Stimulated activated CD4-positive, alpha-beta T cell treated with anti-CD3 and anti-CD28 coated beads, Interleukin-15, amount 100 ng/mL, for 24 hours (primary cell): Measurements from ENCODE around the gene ASB4.
"Not testable (repeated sequence)": the region's sequence is repeated elsewhere in the genome, so short reads cannot be mapped to it uniquely, and the experiment has no call there.

ENCODE experiments used
- DNase-seq: peaks from one replicate; pipeline ENCODE4 v3.0.0-alpha.2; 2020

Gene ASB4

DNA sequence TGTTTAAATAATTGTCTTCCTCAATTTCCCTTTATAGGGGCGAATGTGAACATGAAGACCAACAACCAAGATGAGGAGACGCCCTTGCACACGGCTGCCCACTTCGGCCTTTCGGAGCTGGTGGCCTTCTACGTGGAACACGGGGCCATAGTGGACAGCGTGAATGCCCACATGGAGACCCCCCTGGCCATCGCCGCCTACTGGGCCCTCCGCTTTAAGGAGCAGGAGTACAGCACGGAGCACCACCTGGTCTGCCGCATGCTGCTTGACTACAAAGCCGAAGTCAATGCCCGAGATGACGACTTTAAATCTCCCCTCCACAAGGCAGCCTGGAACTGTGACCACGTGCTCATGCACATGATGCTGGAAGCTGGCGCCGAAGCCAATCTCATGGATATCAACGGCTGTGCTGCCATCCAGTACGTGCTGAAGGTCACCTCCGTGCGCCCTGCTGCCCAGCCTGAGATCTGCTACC lies 42.1 kb downstream of the ASB4 start:
- no peak for DNase-seq

DNA sequence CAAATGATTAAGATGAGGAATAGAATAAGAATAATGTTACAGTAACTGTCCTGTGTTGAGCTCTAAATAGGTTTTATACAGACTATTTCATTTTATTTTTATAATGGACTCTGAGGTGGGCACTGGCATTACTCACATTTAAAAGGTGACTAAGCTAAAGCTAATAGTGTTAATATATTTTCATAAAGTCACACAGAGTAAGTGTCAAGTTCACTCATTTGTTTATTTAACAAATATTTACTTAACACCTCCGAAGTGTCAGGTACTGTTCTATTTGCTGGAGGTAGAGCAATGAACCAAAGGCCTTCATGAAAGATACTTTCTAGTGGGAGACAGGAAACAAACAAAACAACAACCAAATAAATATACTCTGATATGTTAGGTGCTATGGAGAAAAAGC lies 44.0 kb downstream of the ASB4 start:
- DNase-seq: no peak

DNA sequence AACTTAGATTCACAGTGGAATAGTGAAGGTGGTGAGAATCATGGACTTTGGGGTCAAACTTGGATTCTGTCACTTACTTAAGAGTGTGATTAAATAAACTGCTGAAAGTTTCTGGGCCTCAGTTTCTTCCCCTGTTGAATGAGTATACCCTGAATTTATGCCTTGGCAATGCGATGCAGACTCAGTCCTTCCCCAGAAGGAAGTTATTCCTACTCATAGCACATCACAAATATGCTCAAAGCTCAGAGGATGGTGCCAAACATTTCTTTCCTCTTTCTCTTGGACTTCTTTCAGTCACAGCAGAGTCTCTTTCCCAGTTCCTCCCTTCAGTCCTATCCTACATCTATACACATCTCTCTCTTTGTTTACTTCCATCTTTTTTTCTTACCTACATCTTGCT lies 45.1 kb downstream of the ASB4 start:
- DNase-seq: no peak

DNA sequence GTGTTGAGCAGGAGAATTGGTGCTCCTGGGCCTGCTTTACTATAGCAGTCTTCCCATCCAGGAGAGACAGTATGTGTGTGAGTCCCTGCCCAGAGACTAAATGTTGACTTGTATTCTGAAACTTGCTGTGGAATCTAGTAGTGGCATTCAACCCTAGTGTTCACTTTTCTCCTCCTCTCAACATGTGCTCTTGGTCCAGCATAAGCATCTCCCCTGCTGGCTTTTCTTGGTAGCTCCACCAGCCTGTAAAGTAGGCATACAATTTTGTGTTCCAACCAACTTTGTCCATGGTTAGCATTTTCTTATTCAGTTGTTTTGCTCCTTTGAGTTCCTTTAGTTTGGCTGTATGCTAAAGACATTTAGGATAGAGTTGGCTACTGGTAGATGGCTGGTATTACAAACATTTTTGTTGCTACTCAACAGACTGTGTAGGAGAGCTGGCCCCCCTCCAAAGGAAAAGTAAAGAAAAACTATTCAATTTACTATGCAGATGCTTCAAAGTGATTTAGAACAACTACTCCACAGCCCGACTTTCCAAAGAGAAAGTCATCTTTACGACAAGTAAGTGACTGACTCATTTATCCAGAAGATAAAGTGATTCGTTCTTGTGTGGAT lies 46.0 kb downstream of the ASB4 start:
- DNase-seq: no peak

DNA sequence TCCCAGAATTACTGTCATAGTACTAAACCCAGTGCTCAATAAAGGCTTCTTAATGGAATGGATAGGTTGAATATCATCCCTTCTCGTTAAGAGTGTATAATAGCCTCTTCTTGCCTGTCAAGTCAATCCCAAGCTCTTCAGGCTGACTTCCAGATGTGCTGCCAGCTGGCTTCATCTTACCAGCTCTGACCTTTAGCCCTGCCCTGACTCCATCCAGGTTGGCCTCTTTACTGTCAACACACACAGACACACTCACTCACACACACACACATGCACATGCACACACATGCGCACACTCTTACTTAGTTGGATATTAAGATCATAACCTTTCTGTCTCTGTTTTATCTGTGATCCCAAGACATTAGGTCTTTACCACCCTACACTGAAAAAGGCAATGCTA lies 49.1 kb downstream of the ASB4 start:
- DNase-seq: no peak

DNA sequence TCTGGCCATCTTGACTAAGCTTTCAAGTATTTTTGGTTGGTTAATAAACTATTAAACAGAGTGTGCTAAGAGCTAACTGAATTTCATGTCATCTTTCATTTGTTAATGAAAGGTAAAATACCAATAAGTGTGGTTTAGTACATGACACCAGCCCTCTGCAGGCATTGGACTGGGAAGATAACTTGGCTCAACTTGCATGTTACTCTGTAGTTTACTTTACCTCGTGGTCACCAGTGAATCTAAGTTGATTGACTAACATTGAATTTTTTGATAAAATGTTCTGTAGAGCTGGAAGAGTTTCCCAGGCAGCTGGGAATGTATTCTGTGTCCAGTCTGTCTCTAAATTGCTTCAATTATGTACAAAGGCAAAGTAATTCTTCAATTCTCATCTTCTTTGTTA lies 49.9 kb downstream of the ASB4 start:
- DNase-seq: no peak

DNA sequence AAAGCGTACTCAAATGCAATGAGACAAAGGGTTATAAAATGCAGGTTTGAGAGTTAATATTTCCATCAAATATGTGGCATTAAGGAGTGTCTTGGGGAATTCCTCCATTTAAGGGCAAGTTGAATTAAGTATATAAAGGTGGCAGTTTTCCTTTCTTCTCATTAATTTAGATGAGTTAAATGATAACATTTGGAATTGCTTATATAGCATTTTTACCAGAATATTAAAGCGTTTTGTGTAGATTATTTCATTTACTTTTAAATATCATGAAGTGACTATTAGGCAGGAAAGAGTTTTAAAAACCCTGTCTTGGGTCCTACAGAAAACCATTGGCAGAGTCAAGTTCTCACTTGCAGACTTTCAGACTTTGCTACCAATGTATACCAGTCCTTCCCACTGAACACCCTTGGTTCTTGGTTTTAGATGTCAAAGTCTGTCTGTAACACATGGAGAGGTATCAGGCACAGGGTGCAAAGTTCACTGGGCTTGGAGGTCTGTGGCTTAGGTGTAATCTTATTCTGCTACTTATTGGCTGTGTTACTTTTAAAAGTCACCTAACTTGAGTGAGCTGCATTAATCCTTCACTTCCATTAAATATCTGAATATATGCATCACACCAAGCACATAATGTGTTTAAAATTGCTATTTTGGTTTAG lies 51.0 kb downstream of the ASB4 start:
- DNase-seq: no peak

DNA sequence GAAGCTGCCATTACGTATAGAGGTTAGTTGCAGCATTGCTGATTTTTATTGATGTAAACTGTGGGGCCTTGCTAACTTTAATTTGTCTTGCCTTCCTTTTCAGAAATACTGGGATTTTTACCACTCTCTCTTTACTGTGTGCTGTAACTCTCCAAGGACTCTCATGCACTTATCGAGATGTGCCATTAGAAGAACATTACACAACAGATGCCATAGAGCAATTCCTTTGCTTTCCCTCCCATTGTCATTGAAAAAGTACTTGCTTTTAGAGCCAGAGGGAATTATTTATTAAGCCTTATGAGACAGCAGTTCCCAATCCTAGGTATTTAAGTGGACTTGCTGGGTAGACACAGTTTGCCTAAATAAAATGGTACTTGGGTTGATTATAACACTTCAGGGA lies 51.7 kb downstream of the ASB4 start:
- DNase-seq: no peak

DNA sequence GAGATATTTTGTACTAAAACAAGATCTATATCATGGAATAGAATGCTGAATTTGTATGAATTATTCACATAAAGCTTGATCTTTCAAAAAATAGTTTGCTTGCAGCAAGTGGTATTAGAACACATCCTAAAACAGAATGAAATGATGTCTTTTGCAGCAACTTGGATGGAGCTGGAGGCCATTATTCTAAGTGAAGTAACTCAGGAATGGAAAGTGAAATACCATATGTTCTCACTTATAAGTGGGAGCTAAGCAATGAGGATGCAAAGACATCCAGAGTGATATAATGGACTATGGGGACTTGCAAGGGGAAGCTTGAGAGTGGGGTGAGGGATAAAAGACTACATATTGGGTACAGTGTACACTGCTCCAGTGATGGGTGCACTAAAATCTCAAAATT lies 53.7 kb downstream of the ASB4 start:
- no peak for DNase-seq

DNA sequence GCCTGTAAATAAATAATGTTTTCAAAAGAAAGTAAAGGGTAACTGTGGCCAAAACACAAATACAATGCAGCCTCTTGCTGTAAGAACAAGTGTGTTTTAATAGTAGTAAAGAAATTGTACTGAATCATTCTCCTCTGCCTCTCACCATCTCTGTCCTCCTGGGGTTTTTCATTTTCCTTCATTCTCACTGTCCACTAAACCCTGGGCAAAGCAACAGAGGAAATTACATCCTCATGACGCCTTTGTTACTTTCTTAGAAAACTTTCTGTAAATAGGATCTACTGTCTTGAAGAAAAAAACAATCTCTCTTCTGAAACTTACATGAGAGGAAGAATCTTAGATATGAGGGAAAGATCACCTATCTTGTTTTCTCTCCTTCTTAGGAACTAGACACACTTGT lies 54.6 kb downstream of the ASB4 start:
- no peak for DNase-seq

DNA sequence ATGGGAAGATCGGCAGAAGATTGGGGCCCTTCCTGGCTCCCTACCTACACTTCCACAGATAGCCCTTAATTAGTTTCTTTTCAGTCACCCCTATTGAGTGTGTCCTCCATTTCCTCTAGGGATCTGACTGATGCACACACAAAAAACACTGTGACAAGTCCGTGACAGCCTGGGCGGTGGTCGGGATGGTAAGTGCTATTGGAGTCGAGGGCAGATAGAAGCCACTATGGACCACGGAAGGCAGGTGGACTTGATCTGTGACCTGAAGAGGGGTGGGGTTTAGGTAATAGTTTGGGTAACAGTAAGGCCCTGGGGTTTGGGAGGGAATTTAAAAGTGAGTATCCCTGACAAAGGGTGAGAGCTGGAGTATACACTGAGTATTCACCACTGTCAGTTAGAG lies 57.6 kb downstream of the ASB4 start:
- no peak for DNase-seq

DNA sequence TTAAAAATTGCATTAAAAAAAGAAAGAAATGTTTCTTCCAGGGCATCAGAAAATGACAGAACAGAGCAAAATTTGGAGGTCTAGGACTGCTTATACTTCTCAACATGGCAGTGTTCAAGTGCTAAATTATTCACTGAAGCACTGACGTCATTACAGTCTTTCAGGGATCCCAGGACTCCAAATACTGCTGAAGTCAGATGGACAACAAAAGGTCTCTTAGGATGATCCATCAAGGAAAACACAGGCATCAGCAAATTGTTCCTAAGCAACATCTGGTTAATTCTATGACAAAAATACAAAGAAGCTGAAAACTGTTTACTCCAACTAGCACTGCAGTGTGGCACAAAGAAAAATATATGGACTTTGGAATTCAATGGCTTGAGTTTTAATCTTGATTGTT lies 58.4 kb downstream of the ASB4 start:
- DNase-seq: no peak

DNA sequence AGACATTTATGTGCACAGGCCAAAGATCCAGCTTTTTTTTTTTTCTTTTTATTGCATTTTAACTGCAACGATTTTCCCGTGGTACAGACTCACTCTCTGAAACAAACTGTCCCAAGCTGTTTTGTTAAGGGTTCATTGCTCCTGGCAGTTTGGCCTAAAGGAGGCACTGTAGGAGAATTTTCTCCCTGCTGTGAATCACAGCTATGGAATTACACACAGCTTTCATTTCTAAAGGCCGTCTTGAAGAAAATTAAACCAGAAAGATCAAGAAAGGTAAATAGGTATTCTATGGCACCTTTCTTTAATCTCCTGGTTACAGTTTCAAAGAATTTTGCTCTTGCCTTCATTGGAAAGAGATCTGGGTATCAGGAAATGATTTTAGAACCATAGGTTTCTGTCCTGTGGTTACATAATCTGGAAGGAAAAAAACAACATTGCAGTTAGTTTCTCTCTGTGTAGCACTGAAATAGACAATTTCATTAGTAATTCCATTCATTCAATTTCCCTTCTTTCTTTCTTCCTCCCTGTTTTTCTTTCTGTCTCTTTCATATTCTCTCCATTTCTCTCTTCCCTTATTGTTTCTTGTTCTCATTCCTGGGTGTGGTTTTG lies 59.4 kb downstream of the ASB4 start:
- no peak for DNase-seq

DNA sequence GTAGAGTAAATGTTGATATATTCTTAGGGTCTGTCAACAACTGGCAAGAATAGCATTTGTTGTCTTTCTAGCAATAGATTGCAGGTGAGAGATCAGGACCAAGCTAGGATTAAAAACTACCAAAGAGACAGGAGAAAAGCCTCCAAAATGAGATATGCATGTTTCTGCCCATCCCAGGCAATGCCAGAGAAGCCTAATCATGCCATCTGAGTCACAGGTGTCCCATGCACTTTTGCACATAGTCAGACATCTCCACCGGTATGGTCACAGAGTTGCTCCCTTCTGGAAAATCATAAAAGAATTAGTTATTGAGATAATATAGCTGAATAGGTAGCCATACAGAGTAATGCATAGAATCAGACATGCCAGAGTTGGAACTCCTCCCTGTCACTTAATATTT lies 59.9 kb downstream of the ASB4 start:
- no peak for DNase-seq

DNA sequence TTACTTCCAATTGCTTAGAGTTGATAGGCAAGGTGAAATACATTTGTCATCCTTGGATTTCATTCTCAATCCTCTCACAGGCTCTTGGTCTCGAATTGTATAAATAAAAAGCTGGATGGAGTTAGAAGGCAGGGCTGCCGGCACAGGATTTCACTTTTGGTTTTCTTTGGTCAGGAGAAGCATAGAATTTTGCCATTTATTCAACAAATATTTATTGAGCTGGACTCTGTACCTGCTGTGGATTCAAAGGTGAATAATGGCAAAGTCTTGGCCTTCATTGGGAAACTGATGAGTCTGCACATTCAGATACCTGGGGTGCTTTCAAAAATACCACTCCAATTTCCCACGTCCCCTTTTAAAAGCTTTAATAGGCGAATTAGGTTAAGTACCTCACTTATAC lies 60.9 kb downstream of the ASB4 start:
- DNase-seq: no peak

DNA sequence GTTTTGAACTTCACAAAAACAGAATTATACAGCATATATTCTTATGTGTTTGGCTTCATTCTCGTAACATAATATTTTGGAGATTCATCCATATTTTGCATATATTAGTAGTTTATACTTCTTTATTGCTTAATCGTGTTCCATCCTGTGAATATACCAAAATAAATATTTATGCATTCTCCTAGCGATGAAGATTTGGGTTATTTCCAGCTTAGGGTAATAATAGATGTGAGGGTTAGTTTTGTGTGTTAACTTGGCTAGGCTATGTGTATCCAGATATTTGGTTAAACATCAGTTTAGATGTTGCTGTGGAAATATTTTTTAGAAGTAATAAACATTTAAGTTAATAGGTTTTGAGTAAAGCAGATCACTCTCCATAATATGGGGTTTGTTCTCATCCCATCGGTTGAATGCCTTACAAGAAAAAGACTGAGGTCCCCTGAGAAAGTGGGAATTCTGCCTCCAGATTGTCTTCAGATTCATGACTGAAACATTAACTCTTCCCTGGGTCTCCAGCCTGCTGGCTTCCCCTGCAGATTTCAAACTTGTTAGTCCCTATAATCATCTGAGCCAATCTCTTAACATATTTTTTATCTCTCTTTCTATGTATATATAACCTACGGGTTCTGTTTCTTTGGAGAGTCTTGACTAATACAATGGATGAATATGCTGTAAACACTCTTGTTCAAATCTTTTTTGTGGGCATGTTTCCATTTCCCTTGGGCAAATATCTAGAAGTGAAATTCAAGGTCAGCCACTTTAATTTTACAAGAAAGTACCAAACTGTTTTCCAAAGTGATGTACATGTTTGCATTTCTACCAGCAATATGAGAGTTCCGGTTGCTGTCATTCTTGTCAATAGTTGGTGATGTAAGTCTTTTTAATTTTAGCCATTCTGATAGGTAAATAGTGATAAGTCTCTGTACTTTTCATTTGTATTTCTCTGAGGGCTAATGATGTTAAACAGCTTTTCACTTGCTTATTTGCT lies 61.9 kb downstream of the ASB4 start:
- DNase-seq: no peak

DNA sequence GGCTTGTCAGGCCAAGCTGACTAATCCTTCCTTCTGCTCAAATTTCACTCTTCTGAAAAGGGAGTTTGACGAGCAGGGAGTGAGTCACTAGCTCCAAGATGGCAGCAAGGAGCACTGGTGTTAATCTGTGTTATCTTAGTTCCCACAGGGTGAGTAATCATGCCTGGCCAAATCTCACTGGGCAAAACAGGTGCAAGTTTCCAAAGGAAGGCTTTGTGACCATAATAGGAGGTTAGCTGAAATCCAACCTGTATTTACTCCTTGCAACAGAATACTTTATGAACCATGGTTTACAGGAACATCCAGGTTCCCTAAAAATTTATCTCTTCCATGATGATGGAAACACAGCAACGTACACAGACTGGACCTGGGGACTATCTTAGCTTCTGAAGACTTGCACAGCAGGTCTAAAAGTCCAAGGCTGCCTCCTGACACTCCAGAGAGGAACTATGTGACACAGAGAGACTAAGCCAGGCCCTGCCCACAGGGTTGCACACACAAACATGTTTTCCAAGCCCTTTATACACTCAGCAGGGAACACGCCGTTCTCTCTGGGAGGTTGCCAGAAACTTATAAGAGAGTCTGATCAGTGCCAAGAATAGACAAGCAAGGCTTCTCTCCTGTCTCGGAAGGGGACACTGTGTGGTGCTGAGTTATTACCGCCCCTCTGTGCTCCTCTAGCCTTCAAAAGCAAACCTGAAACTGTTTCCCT lies 64.2 kb downstream of the ASB4 start:
- DNase-seq: no peak

DNA sequence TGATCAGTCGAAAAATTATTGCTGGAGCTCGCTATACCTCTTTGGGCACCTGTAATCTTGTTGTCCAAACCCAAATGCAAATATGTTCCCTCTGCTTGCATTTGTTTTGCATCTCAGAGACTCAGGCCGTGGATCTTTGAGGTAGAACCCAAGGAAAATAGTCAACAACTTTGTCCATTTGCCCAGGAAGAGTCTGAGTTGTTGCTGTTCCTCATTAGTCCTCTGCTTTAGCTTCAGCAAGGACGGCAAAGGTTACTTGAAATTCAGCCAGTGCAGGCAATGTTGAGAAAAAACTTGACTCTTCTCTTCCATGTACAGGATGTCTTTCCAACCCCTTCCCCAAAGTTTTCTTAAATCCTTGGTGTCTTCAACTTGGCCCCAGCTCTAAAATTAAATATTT lies 64.8 kb downstream of the ASB4 start:
- no peak for DNase-seq

DNA sequence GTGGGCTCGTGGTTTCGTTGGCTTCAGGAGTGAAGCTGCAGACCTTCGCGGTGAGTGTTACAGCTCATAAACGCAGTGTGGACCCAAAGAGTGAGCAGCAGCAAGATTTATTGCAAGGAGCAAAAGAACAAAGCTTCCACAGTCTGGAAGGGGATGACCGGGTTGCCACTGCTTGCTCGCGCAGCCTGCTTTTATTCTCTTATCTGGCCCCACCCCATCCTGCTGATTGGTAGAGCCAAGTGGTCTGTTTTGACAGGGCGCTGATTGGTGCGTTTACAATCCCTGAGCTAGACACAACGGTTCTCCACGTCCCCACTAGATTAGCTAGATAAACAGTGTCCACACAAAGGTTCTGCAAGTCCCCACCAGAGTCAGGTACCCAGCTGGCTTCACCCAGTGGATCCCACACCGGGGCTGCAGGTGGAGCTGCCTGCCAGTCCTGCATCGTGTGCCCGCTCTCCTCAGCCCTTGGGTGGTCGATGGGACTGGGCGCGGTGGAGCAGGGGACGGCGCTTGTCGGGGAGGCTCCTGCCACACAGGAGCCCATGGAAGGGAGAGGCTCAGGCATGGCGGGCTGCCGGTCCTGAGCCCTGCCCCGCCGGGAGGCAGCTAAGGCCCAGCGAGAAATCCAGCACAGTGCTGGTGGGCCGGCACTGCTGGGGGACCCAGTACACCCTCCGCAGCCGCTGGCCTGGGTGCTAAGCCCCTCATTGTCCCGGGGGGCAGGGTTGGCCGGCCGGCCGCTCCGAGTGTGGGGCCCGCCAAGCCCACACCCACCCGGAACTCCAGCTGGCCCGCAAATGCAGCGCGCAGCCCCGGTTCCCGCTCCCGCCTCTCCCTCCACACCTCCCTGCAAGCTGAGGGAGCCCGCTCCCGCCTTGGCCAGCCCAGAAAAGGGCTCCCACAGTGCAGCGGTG lies 66.5 kb downstream of the ASB4 start:
- DNase-seq: not testable (repeated sequence)

DNA sequence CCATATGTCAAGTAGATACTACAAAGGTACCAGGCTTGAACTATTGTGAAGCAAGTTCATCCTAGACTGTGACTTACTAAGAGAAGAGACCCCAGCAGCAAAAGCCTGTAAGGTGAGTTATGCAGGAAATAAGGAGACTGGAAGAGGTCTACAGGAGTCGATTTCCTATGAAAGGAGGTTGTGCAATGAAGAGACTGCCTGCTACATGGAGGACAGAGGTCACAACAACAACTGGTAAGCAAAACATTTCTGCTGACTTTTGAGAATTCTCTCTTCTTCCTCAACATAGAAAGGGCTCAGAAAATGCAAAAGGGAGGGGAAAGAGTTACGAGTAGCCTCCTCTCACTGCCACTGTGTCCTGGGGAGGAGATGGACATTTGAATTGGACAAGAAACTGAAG lies 68.2 kb downstream of the ASB4 start:
- no peak for DNase-seq

DNA sequence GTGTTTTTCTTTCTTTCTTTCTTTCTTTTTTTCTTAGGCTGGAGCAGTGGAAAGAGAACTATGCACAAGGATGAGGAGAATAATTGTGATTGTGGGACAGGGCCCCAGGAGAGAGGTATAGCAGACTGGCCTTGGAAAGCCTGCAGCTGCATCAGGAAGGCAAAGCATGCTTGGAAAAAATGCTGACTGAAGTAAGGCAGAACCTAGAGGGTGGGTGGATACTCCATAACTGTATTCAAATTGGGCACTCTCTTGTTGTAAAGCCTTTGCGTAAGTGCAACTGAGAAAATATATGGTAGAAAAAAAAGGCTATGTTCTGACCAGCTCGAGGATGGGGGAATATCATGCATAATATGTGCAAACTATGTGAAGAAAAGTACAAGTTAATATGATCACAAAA lies 71.0 kb downstream of the ASB4 start:
- no peak for DNase-seq

DNA sequence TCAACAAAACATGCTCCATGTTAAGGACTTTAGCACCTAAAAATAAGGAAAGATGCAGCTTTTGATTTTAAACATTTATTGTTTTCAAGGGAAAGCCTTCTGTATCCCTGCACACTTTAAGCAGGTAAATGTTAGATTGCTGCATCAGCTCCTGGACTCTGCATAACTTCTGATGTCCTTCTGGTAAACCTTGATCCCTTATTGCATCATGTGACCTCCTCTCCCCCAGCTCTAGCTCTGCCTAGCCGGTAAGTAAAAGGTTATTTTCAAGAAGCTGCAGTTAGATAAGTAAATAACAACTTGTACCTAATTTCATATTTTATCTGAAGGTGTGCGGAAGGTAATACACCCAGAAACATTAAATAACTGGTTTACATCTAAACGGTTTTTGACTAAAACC lies 73.1 kb downstream of the ASB4 start:
- DNase-seq: no peak
